ENCODE results near the gene UBR7.
A peak's percentile ranks its signal among the peaks of the same experiment; 100 is the strongest.
"Not testable (repeated sequence)": the region's sequence is repeated elsewhere in the genome, so short reads cannot be mapped to it uniquely, and the experiment has no call there.

UBR7 gene

DNA sequence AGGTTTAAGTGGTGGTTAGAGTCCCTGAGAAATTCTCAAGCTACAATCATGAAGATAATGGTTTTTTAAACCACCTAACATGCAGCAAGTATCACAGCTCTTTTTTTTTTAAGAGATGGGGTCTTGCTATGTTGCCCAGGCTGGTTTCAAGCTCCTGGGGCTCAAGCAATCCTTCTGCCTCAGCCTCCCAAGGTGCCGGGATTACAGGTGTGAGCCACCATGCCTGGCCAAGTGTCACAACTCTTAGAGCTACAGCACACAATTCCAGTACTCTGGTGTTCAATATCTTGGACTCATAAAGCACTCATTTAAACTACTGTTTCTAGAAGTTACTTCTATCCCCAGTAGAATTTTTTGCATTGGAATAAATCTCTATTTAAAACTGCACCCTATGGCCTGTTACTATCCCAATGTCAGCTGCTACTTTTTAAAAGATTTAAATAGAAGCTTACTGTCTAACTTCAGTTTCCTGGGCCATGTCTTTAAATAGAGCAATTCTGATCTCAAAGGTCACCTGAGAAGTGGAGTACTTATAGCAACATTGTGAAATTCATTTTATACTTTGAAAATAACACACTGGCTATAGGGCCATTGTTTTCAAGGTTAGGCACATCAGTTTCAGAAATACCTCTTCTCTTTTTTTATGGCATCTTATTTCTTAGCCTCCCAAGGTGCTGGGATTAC lies 11.6 kb upstream of the UBR7 start:
- DNase-seq, result no peak

DNA sequence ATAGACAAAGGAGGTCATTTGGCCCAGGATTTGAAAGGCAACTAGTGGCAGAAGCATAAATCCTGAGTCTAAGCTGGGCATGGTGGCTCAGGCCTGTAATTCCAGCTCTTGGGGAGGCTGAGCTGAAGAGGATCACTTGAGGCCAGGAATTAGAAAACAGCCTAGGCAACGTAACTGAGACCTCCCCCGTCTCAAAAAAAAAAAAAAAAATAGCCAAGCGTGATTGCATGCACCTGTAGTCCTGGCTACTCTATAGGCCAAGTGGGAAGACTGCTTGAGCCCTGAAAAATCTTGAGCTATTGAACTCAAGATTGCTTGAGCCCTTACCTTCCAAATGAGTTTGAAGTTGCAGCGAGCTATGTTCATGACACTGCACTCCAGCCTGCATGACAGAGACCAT lies 8.0 kb upstream of the UBR7 start:
- DNase-seq, result no peak

DNA sequence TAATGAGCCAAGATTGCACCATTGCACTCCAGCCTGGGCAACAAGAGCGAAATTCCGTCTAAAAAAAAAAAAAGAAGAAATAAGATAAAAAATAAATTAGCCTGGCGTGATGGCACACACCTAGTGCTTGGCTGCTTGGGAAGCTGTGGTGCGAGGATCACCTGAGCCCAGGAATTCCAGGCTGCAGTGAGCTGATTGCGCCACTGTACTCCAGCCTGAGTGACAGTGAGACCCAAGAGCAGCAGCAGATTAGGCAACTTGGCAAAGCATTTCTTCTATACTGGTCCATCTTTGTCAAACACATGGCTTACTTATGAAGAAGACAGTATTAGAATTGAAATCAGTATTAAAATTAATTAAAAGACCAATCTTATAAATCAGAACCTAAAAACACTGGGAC lies 6.5 kb upstream of the UBR7 start:
- DNase-seq, result no peak

DNA sequence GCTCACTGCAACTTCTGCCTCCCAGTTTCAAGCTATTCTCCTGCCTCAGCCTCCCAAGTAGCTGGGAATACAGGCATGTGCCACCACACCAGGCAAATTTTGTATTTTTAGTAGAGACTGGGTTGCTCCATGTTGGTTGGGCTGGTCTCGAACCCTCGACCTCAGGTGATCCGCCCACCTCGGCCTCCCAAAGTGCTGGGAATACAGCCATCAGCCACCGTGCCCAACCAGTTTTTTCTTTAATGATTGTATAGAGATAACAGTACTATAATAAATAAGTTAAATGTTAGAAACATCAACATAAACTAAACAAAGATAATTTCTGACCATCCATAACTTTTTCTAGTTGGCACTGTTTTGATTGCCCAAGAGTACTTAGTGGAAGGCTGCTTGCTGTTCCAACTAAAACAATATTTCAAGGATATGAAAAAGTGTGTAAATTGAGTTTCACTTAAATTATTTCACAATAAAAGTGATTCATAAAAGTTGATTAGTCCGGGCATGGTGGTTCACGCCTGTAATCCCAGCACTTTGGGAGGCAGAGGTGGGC lies 5.8 kb upstream of the UBR7 start:
- no peak for DNase-seq

DNA sequence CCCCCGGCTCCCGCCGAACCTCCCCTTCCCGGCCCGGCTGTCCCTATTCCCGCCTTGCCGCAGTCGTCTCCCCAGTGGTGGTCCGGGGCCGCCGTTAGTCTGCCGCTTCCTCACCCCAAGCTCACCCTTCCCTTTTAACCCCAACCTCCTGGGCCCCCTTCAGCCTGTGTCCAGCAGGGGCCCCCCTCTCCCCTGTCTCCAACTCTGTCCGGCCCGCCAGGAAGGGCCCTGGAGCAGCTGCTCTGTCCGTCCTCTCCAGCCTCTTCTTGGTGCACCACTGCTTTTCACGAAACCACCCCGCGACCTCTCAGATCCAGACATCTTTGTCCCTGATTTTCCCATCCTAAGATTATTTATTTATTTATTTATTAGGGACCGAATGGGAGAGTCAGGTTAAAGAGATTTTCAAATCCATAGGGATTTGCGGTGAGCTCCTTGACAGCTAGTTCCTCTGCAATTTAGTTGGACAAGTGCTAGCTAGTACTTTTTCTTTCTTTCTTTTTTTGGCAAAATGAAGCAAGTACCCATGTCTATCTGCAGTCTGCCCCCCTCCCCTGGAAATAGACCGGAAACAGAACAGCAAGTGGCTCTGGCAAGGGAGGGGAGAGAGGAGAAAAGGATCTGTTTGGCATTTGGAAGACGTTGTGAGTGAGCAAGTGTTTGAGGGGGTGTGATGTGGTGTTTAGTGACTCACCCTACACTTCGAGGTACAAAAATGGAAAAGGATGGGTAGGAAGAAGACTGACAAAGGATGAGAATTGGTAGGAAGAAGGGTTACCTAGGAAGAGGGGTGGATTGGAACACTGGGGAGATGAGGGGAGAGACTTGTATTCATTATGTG lies 632 bp downstream of the UBR7 start:
- DNase-seq, result peak in 38 of 58 donors; percentile 14 to 80 (median 60)

DNA sequence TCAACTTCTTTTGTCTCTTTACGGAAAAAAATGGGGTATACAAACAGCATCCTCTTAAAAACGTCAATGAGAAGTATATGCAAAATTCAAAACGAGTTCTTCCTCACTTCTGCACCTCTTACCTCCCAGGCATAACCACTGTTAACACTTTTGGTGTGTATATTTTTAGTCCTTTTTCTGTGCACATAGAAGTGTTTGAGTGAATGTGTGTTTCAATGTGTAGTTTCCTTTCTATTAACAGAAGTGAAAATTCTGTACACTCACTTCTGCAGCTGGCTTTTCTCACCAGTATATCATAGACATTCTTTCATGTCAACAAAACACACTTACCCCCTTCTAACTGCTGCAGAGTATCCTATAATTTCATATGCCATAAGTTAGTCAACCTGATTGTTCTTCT lies 5.4 kb downstream of the UBR7 start:
- no peak for DNase-seq

DNA sequence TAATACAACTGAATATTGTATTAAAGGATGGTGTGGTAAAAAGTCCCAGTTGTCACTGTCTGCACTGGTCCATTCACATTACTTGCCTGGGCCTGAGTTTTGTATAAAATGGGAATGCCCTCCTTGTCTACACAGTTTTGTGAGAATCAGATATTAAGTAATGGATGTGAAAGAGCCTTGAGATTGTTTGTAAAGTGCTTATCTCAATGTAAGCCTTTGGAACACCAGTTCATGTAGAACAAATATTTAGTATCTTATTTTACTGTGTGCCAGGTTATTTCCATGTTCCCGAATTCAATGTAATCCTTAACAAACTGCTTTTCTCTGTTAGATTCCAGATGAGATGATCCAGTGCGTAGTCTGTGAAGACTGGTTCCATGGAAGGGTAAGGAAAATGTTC lies 7.5 kb downstream of the UBR7 start:
- DNase-seq, result no peak

DNA sequence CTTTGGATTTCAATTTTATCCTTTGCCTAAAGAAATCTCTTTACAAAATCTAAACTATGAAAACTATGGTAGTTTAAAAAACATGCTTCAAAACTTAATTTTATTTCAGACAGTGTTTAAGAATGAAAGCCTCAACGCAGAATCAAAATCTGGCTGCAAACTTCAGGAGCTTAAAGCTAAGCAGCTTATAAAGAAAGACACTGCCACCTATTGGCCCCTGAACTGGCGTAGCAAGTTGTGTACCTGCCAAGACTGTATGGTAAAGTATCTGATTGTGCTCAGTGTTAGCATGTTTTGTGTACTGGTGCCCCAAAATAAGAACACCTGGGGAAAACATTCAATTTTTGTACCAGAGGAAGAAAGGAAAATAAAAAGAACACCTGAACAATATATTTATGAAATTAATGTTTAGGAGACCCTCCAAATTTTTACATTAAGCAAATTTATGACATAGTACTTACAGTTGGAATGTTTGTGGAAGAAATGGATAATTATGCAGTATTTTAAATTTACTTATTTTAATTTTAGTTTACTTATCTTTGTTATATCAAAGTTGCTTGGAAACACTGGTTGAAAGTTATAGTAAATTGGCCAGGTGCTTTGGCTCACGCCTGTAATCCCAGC lies 12.2 kb downstream of the UBR7 start:
- DNase-seq, result peak in 2 of 58 donors; percentile 10 to 13

DNA sequence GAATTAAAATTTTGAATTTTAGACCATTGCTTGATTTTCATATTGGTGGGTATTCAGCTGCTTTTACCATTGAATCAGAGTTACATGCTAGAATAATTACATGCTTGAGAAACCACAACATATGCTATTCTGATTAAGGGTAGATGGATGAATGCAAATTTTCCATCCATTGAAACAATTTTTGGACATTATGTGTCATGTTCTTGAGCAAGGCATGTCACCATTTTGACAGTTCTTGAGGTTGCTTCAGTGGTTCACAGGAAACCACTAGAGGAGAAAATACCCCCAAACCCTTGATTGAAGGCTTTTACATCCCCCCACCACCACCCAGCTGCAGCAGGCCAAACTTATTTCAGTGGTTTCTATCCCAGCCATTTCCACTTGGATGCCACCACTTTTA lies 13.5 kb downstream of the UBR7 start:
- DNase-seq, result no peak

DNA sequence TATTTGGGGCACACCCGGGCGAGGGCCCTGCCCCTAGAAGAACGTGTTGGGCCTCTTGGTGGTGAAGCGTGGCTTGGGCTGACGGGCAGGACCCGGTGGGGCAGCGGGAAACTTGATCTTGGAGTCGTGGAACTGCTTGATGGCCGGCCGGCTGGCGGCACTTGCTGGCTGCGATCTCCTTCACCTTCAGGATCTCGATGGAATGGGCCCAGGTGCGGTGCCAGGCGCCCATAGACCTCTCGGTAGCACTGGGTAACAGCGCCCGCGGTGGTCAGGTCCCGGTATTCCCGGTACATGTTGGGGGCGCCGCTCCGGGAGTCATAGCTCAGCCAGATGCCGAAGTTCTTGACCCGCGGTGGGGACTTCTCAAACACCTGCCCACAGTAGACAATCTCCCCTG lies 16.5 kb downstream of the UBR7 start:
- no peak for DNase-seq

DNA sequence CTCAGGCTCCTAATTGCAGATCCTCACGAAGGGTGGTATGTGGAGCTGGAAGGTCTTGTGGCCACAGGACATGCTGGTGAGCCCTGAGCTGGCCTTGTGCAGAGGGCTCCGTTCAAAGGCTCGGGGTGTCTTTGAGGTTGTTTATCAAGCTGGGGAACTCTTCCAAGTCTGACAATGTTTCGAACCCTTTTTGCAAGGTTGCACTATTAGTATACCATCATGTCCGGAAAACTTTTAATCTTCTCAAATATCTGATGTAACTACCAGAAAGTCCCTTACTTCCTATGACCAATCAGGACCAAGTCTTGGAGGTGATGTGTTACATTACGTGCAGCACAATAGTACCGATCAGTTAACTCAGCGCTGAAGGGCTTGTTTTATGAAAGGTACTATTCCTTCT lies 21.5 kb downstream of the UBR7 start:
- DNase-seq, result no peak

DNA sequence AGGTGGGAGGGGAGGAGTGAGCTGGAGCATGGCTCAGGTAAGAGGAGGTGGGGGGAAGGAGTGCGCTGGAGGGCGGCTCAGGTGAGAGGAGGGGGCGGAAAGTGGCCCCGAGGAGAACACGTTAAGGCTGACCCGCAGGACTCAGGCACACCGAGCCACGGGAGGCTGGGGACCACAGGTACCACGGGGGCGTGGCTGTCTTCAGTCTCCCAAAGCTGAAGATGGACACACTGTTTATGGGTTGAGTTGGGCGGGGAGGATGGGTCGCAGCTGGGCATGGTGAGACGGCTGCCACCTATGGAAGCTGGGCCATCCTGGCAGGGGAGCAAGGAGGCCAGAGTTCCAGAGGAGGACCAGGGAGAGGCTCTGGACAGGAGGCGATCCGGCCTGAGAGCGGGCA lies 23.5 kb downstream of the UBR7 start:
- no peak for DNase-seq

DNA sequence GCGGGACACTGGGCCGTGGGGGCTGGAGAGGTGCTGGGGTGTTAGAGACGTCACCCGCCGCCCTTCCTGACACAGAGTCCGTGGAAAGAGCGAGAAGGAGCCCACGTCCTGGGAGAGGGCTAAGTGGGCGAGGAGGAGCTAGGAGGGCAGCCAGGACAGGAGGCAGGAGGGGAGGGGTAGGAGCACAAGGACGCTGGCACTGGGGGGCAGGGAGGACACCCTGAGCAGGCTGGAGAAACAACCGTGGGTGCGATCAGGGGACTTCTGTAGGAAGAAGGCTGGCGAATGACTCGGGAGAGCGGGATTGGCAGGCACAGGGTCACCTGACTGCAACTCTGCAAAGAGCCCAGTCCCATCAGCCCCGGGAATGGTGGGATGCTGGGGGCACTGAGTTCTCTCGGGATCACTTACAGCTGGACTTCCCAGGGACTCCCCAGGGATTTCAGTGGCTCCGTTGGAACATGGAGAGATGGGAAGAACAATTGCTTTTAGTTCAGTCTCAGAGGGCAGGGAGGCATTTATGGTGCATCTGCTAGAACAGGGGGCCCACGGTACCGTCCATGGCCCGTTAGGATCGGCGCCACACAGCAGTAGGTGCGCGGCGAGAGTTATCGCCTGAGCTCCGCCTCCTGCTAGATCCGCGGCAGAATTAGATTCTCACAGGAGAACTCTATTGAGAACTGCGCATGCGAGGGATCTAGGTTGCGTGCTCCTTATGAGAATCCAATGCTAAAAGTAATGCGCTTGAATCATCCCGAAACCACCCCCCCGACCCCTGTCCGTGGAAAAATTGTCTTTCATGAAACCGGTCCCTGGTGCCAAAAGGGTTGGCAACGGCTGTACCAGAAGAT lies 24.3 kb downstream of the UBR7 start:
- DNase-seq, result peak in 50 of 58 donors; percentile 7 to 76 (median 44)

DNA sequence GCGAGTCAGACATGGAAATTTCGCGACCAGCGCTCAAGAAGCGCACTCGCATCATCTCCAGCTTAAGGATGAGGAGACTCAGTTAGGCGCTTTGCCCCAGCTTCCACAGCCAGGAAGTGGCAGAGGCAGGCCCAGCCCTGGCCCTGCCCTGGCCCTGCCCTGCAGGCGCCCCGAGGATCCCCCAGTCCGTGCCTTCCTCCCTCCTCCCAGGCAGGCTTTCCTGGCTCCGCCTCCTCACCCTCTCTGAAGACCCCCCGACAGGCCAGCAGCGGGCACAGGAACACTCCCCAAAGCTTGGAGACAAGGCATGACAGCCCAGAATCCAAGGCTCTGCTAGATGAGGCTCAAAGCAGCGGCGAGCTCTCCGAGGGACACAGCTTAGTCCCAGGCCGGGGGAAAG lies 25.1 kb downstream of the UBR7 start:
- no peak for DNase-seq

DNA sequence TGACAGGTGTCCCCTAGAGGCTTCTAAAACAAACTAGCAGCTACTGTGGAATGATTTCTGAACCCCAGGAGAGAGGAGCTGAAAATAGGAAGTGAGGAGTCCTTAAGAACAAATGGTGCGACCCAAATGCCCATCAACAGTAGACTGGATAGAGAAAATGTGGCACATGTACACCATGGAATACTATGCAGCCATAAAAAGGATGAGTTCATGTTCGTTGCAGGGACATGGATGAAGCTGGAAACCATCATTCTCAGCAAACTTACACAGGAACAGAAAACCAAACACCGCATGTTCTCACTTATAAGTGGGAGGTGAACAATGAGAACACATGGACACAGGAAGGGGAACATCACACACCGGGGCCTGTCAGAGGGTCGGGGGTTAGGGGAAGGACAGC lies 26.0 kb downstream of the UBR7 start:
- not testable (repeated sequence) for DNase-seq

DNA sequence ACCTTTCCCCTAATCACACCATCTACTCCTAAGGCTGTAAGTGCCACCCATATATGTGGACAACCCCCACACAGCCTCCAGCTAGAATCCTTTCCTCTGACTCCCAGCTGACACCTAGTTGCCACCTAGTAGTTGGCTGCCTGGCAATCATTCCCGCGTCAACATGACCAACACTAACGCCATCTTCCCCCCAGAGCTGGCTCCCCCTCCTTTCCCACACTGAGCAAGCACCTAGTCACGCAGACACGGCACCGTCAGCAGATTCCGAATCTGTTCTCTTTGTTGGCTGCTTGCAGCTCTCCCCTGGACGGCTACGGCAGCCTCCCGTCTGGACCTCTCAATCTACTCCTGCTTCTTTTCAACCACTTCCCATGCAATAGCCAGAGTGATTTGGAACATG lies 27.7 kb downstream of the UBR7 start:
- DNase-seq, result no peak

DNA sequence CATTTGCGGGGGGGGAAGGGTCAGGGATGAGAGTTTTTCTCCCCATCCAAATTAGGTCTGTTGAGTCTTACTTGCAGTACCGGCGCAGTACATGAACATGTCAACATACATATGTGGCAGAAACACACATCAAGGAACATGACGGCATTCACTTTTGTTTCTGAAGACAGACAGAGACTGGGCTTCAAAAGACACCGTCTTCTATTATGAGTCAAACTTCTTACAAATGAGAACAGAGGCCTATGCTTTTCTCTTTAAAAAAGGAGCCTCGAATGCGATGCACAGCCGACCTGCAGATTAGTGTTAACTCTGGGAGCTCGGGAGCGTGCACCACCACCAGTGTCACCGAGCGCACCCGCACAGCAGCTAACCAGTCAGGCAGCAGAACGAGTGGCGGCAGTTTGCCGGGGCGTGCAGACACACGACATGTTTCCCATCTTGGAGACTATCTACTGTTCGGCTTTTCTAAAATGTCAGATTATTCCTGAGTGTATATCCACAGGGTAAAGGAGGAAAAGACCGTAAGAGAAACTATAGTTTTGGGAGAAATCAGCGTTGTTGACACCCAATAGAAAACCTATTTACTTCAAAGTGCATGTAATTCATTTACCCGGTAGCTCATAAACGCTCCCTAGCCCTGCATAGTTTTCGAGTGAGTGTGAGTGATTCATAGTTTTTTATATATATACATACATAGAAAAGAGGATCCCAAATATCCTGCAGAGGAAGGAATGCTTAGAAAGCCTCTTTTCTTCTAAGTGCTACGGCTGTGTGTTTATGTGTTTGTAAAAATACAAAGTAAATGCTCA lies 33.0 kb downstream of the UBR7 start:
- no peak for DNase-seq

DNA sequence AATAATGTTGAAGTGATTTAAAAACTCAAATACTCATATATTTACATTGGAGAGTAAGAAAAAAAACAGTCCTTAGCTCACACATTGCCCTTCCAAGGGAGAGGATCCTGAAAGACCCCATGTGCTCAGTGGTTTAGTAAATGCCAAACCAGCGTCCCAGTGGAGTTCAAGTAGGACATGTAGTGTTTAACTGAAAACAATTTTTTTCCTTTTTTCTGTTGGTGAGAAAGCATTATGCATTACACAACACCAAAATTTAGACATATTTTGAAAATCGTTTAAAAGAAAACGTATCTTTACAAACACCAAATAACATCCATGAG lies 33.6 kb downstream of the UBR7 start:
- DNase-seq, result no peak

DNA sequence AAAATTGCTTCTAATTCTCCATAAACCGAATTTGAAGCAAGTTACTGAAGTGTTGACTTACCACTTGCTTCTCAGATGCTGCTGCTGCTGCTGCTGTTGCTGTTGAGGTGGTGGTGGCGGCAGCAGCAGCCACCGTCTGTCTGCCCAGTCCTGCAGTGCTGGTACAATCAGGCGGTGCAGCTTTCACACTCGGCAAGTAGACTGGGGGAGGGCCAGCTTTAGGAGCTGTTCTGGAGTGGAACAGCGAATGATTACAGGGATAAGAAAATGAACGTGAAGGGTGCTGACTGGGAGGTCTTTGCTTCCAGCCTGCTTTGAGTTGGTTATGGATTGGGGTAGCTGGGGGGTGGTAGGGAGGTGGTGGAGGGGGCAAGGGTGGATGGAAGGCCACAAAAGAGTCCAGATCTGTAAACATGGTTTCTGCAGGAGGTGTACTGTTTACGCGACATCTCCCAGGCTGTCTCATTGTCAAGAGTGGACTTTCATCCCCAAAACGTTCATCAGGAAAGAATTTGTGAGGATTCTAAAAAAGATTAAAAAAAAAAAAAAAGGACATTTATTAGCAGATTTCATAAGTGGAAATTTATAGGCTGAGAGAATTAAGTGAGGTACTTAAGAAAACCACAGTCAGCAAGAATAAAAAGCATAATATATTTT lies 38.8 kb downstream of the UBR7 start:
- no peak for DNase-seq

DNA sequence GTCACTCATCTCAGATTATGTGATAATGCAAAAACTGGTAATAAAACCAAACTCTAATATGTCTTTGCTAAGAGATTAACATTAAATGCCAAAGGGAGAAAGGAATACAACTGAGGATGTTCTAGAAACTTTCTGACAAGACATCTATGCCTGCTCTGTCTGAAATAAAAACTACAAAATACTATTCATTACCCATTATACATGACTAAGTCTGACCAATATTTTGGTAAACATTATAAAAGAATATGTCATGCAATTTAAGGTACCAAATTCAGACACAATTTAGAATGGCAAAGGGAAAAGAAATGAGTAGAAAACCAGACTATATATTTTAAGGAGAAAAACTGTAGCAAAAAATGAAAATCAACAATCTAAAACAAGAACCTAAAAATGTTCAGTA lies 39.5 kb downstream of the UBR7 start:
- DNase-seq, result no peak

All from anterior cingulate cortex (tissue), 58 donors.